ENCODE results near the gene NR2C2.

GRCh38 chr3:14902719-14903118 lies 44.7 kb upstream of the NR2C2 start:
- TF ChIP-seq CTCF (IDR thresholded peaks at IDR 0.05) (no peak), POLR2A (IDR thresholded peaks at IDR 0.05) (no peak)
